ENCODE measurements around the gene SSC4D.
"Not testable (repeated sequence)": the region's sequence is repeated elsewhere in the genome, so short reads cannot be mapped to it uniquely, and the experiment has no call there.

Gene SSC4D

DNA sequence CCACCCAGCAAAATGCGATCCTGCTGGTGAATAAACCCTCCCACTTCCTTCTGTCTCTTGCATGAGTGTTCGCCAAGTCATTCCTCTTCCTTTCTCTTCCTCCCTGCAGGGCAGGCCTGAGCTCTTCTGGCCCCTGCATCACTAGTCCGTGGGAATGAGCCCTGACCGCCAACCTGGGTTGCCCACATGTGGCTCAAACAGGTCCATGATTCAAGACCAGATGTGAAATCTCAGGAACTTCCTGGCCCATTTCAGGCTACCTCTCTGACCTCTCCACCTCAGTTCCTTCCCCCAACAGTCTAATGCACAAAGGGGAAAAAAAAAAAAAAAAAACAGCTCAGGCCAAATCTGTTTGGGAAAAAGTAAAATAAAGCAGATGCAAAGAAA lies 45.3 kb downstream of the SSC4D start:
- TF ChIP-seq, protein P1, sequence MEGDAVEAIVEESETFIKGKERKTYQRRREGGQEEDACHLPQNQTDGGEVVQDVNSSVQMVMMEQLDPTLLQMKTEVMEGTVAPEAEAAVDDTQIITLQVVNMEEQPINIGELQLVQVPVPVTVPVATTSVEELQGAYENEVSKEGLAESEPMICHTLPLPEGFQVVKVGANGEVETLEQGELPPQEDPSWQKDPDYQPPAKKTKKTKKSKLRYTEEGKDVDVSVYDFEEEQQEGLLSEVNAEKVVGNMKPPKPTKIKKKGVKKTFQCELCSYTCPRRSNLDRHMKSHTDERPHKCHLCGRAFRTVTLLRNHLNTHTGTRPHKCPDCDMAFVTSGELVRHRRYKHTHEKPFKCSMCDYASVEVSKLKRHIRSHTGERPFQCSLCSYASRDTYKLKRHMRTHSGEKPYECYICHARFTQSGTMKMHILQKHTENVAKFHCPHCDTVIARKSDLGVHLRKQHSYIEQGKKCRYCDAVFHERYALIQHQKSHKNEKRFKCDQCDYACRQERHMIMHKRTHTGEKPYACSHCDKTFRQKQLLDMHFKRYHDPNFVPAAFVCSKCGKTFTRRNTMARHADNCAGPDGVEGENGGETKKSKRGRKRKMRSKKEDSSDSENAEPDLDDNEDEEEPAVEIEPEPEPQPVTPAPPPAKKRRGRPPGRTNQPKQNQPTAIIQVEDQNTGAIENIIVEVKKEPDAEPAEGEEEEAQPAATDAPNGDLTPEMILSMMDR (conservative IDR thresholded peaks at IDR 0.05): no peak
- TF ChIP-seq ZFX (IDR thresholded peaks at IDR 0.05): no peak
- H3K27ac ChIP-seq: no peak overlapping the region

DNA sequence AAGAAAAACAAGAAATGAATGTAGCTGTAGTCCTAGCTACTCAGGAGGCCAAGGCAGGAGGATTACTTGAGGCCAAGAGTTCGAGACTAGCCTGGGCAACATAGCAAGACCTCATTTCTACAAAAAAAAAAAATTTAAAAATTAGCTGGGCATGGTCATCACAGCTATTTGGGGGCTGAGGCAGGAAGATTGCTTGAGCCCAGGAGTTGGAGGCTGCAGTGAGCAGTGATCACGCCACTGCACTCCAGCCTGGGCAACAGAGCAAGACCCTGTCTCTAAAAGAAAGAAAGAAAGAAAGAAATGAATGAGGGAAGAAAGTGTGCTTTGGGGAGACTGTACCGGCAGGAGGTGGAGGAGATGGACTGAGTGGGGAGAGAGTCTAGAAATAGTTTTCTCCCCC lies 45.7 kb downstream of the SSC4D start:
- not testable (repeated sequence) for H3K27ac ChIP-seq

DNA sequence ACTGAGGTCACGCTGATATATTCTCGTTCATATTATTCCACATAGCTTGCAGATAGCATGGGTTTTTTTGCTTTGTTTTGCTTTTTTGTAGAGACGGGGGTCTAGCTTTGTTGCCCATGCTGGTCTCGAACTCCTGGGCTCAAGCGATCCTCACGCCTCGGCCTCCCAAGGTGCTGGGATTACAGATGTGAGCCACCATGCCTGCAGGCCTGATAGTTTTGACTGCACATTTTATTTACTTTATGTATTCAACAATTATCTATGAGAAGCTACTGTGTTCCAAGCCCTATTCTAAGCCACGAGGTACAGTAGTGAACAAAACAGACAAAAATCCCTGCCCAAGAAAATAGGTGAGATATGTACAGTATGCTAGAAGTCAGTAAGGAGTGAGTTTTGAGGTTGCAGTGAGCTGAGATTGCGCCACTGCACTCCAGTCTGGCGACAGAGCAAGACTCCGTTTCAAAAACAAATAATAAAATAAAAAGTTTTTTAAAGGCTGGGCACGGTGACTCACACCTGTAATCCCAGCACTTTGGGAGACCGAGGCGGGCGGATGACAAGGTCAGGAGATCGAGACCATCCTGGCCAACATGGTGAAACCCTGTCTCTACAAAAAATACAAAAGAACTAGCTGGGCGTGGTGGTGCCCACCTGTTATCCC lies 49.4 kb downstream of the SSC4D start:
- H3K27ac ChIP-seq: peak overlapping the region; percentile 99
- TF ChIP-seq, protein P1 (conservative IDR thresholded peaks at IDR 0.05): no peak
- TF ChIP-seq ZFX (IDR thresholded peaks at IDR 0.05): no peak

DNA sequence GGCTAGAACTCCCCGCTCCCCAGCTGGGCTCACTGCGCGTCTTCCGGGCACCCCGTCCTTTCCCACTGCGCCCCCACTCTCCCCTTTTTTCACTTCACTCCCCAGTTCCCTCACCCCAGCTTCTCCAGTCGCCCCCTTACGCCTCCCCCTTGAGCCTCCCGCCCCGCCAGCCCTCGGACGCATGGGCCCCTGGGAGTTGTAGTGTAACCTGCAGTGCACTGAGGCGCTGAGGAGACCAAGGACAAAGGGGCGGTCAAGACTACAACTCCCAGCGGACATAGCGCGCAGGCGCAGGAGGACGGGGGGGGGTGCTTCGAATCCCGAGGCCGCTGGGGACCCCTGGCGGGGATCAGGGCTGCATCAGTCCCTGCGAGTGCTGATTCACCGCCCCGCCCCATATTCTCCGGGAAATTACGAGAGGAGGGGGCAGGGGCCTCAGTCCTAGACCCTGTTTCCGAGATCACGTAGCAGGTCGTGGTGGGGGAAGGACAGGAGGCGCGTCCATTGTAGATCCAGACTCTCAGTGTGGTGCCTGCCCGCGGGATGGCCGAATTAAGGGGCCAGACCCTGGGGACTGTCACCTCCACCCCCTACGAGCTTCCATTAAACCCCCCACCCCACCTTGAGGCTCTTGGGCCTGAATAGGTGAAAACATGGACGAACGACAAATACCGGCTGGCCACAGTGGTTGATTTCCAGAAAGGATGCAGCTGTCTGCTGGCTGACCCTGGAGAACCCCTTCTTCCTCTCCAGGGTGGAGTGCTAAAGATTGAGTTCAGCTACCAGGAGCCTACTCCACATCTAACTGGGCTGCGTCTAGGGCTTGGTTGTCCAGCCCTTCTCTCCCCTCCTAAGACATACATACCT lies 50.2 kb downstream of the SSC4D start:
- TF ChIP-seq, protein P1 (conservative IDR thresholded peaks at IDR 0.05): peak; percentile 96
- no peak for TF ChIP-seq ZFX (IDR thresholded peaks at IDR 0.05)
- peak overlapping the region; percentile 99 for H3K27ac ChIP-seq

DNA sequence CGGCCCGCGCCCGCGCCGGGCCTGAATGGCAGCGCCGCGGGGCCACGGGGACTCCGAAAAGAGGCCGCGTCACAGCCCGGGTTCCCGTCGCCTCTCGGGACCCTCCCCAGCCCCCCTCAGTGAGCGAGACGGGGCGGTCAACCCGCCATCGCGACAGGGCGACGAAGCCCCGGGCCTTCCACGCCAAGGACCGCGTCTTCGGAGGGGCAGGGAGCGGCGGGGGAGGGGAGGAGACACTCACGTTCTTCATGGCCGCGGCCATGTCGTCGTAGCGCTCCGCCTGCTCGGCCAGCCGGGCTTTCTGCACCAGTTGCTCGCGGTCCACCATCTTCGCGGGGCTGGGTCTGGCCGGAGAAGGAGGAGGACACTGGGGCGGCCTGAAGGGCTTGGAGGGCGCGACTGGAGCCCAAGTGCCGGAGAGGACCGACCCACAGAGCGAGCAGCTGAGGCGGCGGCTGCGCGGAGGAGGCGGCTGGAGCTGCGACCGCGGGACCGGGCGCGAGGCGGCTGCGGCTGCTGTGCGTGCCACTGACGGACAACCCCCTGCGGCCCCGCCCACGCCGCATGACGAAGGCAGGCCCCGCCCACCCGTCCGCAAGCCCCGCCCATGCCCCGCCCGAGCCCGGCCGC lies 50.9 kb downstream of the SSC4D start, which contains the start of gene YWHAG:
Gene YWHAG, minus strand, starts transcription at position 511 of the 630 bp plus-strand sequence. Its CDS starts 183 bp downstream, at position 328.
- TF ChIP-seq ZFX (IDR thresholded peaks at IDR 0.05): peak; percentile 88; the same call in 1 of the 2 replicates
- TF ChIP-seq, protein P1 (conservative IDR thresholded peaks at IDR 0.05): no peak
- peak within 1 kb of the TSS; percentile 99 for H3K27ac ChIP-seq

DNA sequence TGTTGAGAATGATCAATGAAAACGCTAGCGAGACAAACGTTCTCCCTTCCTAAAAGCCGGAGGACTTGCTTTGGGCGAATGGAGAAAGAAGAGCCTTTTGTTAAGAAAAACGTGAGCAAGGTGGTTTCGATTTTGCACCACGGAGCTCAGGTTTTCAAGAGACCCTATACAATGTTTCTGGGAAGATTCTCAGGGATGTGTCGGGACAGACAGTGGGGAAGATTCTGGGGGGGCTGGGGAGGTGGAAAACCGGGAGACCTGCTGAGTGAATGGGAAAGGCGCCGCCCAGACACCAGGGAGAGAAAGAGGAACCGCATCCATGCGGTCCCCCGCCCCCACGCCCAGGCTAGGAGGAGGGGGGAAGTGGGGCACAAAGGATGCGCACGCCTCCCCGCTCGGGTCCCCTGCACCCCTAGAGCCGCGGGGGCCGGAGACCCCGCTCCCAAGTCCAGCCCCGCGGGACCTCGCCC lies 51.5 kb downstream of the SSC4D start:
- H3K27ac ChIP-seq: peak overlapping the region; percentile 99
- no peak for TF ChIP-seq ZFX (IDR thresholded peaks at IDR 0.05)
- TF ChIP-seq, protein P1 (conservative IDR thresholded peaks at IDR 0.05): no peak

DNA sequence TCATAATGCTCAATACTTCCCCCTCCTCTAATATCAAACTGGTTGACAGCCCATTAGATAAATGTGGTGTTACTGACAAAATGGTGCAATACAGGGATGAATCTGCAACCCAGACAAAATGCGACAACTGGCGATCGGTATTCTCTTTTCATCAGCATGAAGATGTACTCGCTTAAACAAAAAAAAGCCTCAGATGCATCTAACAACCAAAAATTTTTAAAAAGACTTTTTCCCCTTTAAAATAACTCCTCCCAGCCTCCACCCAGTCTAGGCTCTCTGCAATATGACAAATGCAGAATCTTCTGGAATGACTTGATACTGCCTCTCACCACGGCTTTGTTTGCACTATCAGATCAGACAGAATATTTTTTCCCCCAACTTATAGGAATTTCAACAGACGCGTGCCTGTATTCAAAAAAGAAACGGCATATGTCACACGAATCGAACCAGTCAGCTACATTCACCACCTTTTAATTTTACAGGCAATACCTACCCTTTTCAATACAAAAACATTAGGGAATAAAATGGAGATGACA lies 52.0 kb downstream of the SSC4D start:
- H3K27ac ChIP-seq: peak overlapping the region; percentile 99
- TF ChIP-seq, protein P1 (conservative IDR thresholded peaks at IDR 0.05): no peak
- TF ChIP-seq ZFX (IDR thresholded peaks at IDR 0.05): no peak
